Measurements from ENCODE around the gene KIF18B. TPM values are rescaled to one million over a fixed set of nuclear protein-coding genes. Genes with fewer than 3 reads are reported as not detected.

The KIF18B gene
- total RNA-seq, 4 donors from 2014 or later, result 0.08 to 0.35 (median 0.27) TPM; not detected in 1

DNA sequence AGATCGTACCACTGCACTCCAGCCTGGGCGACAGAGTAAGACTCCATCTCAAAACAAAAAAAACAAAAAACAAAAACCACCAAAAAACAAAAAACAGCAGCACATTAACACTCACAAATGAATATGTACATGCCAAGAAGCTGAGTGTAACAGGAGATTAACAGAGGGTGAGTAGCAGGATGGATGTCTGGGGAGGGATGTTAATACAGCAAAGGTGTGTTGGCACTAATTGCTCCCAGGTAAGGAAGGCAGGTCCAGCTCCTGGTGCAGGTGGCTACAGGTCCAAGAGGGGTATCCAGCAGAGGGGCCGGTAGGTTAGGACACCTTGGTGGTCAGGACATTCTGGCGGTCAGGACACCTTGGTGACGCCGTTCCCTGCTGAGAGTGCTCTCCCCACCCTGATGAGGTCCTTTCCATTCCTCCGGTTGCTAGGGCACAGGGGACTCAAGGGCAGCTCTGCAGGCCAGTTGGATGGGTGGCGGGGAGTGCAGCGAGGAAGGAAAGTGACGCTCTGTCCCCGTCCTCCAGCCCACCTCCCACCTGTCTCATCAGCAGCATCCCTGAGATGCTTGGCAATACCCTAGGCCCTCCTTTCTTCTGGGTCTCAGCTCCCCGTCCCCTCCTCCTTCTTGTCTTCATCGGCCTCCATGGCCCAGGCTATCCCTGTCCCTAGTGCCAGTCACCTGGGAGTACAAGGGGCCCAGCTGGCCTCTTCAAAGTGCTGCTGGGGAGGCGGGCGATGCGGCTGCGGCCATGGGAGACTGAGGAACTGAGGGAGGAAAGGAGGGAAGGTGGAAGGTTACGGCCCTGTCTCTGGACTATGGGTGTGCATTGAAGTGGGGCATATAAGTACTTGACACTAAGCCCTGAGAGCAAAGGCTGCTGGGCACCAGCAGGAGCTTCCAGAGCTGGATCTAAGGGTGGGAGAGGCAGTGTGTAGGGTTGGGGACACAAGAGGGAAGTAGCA is 21.6 kb downstream of the KIF18B start:
- Histone ChIP-seq H3K4me1 (no peaks in the 10 kb centered on the region), H3K27ac (no peak overlapping the region), H3K4me3 (no peak overlapping the region), H3K36me3 (no peaks in the 10 kb centered on the region), H3K27me3 (no peaks in the 10 kb centered on the region), H3K9me3 (no peaks in the 10 kb centered on the region)
- WGBS, 2 donors (ENCODE audit: low coverage in 1 of 2), result 79 to 85% methylated on average over 4 to 7 of the region's 18 CpGs
- ATAC-seq, result no peak
- TF ChIP-seq POLR2A (IDR thresholded peaks at IDR 0.05), result no peak
- TF ChIP-seq EP300 (IDR thresholded peaks at IDR 0.05), result no peak
- TF ChIP-seq POLR2AphosphoS5 (IDR thresholded peaks at IDR 0.05), result no peak
- TF ChIP-seq, protein P1, sequence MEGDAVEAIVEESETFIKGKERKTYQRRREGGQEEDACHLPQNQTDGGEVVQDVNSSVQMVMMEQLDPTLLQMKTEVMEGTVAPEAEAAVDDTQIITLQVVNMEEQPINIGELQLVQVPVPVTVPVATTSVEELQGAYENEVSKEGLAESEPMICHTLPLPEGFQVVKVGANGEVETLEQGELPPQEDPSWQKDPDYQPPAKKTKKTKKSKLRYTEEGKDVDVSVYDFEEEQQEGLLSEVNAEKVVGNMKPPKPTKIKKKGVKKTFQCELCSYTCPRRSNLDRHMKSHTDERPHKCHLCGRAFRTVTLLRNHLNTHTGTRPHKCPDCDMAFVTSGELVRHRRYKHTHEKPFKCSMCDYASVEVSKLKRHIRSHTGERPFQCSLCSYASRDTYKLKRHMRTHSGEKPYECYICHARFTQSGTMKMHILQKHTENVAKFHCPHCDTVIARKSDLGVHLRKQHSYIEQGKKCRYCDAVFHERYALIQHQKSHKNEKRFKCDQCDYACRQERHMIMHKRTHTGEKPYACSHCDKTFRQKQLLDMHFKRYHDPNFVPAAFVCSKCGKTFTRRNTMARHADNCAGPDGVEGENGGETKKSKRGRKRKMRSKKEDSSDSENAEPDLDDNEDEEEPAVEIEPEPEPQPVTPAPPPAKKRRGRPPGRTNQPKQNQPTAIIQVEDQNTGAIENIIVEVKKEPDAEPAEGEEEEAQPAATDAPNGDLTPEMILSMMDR (IDR thresholded peaks at IDR 0.05), result no peak

DNA sequence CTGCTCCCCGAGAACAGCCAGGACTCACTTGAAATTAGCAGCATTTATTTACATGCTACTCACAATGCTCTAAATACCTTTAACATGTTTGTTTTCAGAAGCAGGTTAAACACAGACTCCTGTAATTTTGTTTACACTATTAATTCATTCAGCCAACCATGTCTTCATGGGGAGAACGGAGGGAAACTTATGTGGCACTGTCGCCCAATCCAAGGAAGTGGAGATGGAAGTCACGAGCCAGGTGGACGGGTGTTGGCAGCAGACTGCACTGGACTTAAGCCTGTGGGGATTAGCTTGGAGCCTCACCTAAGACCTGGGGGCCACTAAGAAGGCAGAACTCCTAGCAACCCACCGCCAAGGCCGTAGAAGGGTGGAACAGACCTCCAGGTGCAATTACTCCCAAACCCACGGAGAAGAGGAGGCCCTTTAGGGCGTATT is 23.4 kb downstream of the KIF18B start:
- Histone ChIP-seq H3K4me1 (peaks cover 0 to 7% (median 0%) of the 10 kb centered on the region in 3 donors), H3K9me3 (no peaks in the 10 kb centered on the region), H3K4me3 (no peak overlapping the region), H3K27ac (no peak overlapping the region), H3K36me3 (no peaks in the 10 kb centered on the region), H3K27me3 (no peaks in the 10 kb centered on the region)
- WGBS, 2 donors (ENCODE audit: low coverage in 1 of 2), result 65 to 80% methylated on average over 4 to 8 of the region's 9 CpGs
- ATAC-seq, result no peak
- TF ChIP-seq EP300 (IDR thresholded peaks at IDR 0.05) (no peak), POLR2A (IDR thresholded peaks at IDR 0.05) (no peak), POLR2AphosphoS5 (IDR thresholded peaks at IDR 0.05) (no peak)
- TF ChIP-seq, protein P1 (IDR thresholded peaks at IDR 0.05), result no peak

DNA sequence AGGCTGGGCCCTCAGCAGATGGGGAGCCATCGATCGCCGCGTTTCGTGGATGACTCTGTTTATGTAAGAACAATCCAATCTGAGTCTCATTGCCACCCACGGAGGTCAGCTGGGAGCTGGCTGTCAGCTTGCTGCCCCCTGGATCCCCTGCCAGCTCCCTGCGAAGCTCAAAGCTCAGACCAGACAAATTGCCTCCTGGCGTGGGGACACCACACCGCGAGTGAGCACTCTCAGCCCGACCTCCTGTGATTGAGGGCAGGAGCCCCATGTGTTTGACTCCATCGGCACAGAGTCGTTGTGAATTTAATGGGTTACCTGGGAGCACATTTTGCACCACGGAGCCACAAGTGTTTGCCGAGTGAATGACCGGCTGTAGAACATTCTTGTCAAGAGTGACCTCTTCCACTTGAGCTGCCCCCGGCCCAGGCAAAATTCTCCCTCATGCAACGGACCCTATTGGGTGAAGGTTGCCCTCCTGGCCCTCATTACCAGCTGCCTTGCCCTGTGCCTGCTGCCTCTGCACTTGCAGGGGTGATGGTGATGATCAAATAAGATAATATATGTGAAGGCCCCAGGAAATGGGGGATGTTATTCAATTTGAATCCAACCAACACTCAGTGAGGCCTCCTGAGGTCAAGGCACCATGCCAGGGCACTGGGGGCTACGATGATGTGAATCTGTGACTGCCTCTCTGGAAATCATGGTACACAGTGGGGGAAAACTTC is 24.7 kb downstream of the KIF18B start:
- no peaks in the 10 kb centered on the region for H3K36me3 ChIP-seq
- no peak overlapping the region for H3K27ac ChIP-seq
- H3K27me3 ChIP-seq, result no peaks in the 10 kb centered on the region
- no peak for ATAC-seq
- TF ChIP-seq EP300 (IDR thresholded peaks at IDR 0.05) (no peak), POLR2A (IDR thresholded peaks at IDR 0.05) (no peak), POLR2AphosphoS5 (IDR thresholded peaks at IDR 0.05) (no peak)
- TF ChIP-seq, protein P1 (IDR thresholded peaks at IDR 0.05), result no peak
- 89% methylated on average over 5 of the region's 19 CpGs; no CpG with 5 or more reads in 1 of the 2 donors for WGBS, 2 donors (ENCODE audit: low coverage in 1 of 2)
- H3K4me1 ChIP-seq, result peaks cover 0 to 9% (median 0%) of the 10 kb centered on the region in 3 donors
- H3K9me3 ChIP-seq, result no peaks in the 10 kb centered on the region
- no peak overlapping the region for H3K4me3 ChIP-seq

DNA sequence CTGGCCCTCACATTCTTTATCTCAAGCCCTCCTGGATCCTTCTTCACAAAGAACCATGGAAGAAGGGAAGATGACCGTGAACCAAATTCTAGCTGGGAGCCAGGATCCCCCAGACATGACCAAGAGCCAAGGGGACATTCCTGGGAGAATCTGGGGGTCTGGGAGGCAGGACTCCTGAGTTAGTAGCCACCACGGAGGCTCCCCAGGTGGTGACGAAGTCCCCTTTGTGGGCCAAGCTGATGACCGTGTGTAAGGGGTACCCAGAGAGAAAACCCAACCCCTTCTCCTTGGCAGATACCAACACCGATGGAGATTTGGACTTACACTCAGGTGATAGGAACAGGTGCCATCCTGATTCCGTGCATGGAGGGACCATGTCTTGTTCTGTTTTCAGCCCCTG is 25.4 kb downstream of the KIF18B start:
- no peak overlapping the region for H3K27ac ChIP-seq
- no peaks in the 10 kb centered on the region for H3K36me3 ChIP-seq
- H3K9me3 ChIP-seq, result no peaks in the 10 kb centered on the region
- no peaks in the 10 kb centered on the region for H3K27me3 ChIP-seq
- ATAC-seq, result no peak
- H3K4me3 ChIP-seq, result no peak overlapping the region
- no peak for TF ChIP-seq EP300 (IDR thresholded peaks at IDR 0.05)
- TF ChIP-seq, protein P1 (IDR thresholded peaks at IDR 0.05), result no peak
- no peak for TF ChIP-seq POLR2AphosphoS5 (IDR thresholded peaks at IDR 0.05)
- TF ChIP-seq POLR2A (IDR thresholded peaks at IDR 0.05), result no peak
- 100% methylated on average over 1 of the region's 6 CpGs for WGBS, 2 donors (ENCODE audit: low coverage in 1 of 2)
- peaks cover 0 to 16% (median 4%) of the 10 kb centered on the region in 3 donors for H3K4me1 ChIP-seq
